HepG2 (cell line): Measurements from ENCODE around the gene GATA5.
A peak's percentile ranks its signal among the peaks of the same experiment; 100 is the strongest.

Experiments
- BHLHE40 ChIP-seq: IDR thresholded peaks from 2 replicates; pipeline ENCODE4 v1.6.1; 2011; ENCODE audit warnings: low read length, improper control_type of control experiment
- FOXK1 ChIP-seq: sonication (generic); formaldehyde crosslinking; IDR thresholded peaks from 2 replicates; pipeline ENCODE4 v1.4.0; 2020; ENCODE audit warnings: low read depth, missing genetic modification reagents, borderline replicate concordance
- KDM1A ChIP-seq: IDR thresholded peaks from 2 replicates; pipeline ENCODE4 v1.6.1; 2016; ENCODE audit warnings: missing compliant biosample characterization
- MBNL3 ChIP-seq: fragments of 250-450 bp; sonication (Bioruptor Pico); conservative IDR thresholded peaks from 2 replicates; pipeline ENCODE4 v1.8.0; 2022; ENCODE audit warnings: mild to moderate bottlenecking, inconsistent platforms
- ZMYM3 ChIP-seq: sonication (generic); formaldehyde crosslinking; IDR thresholded peaks from 2 replicates; pipeline ENCODE4 v1.5.1; 2020; ENCODE audit warnings: mild to moderate bottlenecking, missing genetic modification reagents
- ZNF292 ChIP-seq: sonication (generic); formaldehyde crosslinking; IDR thresholded peaks from 2 replicates; pipeline ENCODE4 v1.8.1; 2022; ENCODE audit warnings: mild to moderate bottlenecking, low read depth, missing genetic modification reagents, borderline replicate concordance
- ZNF546 ChIP-seq: sonication (generic); formaldehyde crosslinking; conservative IDR thresholded peaks from 2 replicates; pipeline ENCODE4 v1.8.1; 2023; ENCODE audit warnings: mild to moderate bottlenecking, missing genetic modification reagents
- ZNF768 ChIP-seq: sonication (generic); formaldehyde crosslinking; IDR thresholded peaks from 2 replicates; pipeline ENCODE4 v1.4.0; 2020; ENCODE audit warnings: missing genetic modification reagents
- TF ChIP-seq, protein P1 (sequence below): IDR thresholded peaks from 2 replicates; pipeline ENCODE4 v1.6.1; 2016; ENCODE audit warnings: control low read depth
- TF ChIP-seq, protein P2 (sequence below): sonication (generic); formaldehyde crosslinking; IDR thresholded peaks from 2 replicates; pipeline ENCODE4 v1.5.0; 2020; ENCODE audit warnings: mild to moderate bottlenecking, missing genetic modification reagents, moderate library complexity
- TF ChIP-seq, protein P3 (sequence below): sonication (generic); formaldehyde crosslinking; IDR thresholded peaks from 2 replicates; pipeline ENCODE4 v1.8.0; 2022; ENCODE audit warnings: low read depth, missing genetic modification reagents

DNA sequence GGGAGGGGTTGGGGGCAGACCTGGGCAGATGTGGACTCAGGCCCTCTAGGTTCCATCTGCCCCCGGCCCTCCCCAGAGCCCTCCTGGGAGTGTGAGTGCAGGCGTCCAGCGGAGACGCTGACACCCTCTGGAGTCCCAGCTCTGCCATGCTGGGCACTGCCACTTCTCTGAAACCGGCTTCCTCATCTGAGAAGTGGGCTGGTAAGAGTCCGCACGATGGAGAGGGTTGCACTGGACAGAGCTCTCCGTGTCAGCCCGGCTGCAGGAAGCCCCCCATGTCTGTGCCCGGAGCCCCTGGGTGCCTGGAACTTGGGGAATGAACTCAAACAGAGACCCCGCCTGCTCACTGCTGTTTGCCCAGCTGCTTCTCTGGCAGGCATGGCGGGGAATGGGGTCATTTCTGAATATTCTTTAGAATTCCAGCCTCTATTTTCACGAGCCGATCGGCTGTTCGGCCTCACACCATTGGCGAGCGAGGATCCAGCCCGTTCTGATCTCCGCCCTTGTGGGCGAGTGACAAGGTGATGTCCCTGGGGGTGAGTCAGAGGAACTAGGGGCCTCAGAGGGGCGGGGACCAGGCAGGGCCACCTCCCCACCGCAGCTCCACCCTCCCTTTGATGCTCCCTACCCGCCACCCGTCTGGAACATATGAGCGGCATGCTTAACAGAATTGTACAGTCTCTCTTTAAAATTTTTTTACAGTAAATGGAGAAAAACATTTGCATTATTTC, 47.8 kb upstream of the GATA5 start:
- TF ChIP-seq, protein P1, sequence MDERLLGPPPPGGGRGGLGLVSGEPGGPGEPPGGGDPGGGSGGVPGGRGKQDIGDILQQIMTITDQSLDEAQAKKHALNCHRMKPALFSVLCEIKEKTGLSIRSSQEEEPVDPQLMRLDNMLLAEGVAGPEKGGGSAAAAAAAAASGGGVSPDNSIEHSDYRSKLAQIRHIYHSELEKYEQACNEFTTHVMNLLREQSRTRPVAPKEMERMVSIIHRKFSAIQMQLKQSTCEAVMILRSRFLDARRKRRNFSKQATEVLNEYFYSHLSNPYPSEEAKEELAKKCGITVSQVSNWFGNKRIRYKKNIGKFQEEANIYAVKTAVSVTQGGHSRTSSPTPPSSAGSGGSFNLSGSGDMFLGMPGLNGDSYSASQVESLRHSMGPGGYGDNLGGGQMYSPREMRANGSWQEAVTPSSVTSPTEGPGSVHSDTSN (CRISPR knock-in tag): no peak
- TF ChIP-seq, protein P2, sequence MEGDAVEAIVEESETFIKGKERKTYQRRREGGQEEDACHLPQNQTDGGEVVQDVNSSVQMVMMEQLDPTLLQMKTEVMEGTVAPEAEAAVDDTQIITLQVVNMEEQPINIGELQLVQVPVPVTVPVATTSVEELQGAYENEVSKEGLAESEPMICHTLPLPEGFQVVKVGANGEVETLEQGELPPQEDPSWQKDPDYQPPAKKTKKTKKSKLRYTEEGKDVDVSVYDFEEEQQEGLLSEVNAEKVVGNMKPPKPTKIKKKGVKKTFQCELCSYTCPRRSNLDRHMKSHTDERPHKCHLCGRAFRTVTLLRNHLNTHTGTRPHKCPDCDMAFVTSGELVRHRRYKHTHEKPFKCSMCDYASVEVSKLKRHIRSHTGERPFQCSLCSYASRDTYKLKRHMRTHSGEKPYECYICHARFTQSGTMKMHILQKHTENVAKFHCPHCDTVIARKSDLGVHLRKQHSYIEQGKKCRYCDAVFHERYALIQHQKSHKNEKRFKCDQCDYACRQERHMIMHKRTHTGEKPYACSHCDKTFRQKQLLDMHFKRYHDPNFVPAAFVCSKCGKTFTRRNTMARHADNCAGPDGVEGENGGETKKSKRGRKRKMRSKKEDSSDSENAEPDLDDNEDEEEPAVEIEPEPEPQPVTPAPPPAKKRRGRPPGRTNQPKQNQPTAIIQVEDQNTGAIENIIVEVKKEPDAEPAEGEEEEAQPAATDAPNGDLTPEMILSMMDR (CRISPR knock-in tag): no peak
- TF ChIP-seq FOXK1 (CRISPR knock-in tag) (no peak), ZNF292 (CRISPR knock-in tag) (no peak), ZNF768 (peak; percentile 75; the same call in 1 of the 2 replicates), MBNL3 (CRISPR knock-in tag) (no peak), ZNF546 (CRISPR knock-in tag) (no peak), BHLHE40 (no peak), KDM1A (CRISPR knock-in tag) (no peak), ZMYM3 (CRISPR knock-in tag) (no peak)
- TF ChIP-seq, protein P3, sequence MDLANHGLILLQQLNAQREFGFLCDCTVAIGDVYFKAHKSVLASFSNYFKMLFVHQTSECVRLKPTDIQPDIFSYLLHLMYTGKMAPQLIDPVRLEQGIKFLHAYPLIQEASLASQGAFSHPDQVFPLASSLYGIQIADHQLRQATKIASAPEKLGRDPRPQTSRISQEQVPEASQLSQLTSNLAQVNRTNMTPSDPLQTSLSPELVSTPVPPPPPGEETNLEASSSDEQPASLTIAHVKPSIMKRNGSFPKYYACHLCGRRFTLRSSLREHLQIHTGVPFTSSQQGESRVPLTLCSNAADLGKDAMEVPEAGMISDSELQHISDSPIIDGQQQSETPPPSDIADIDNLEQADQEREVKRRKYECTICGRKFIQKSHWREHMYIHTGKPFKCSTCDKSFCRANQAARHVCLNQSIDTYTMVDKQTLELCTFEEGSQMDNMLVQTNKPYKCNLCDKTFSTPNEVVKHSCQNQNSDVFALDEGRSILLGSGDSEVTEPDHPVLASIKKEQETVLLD: no peak
